ENCODE measurements around the gene CISH.

The CISH gene

DNA sequence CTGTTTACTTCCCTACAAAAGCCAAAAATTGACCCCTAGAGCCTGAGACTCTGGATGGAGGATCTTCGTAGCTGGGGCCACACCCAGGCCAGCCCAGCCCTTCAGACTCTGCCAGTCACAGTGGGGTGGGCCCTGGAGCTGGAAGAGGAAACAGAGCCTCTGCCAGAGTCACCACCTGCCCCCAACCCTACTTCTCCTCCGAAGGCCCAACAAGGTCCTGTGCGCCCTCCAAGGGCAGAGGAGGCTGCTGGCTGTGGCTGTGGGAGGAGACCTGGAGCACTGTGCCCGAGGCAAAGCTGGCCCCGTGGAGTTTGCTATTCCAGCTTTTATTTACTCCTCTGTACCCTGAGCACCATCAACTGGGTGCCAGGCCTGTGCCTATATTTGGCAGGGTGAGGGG is 19.0 kb downstream of the CISH start:
- no peak for DNase-seq

- DNase-seq, result no peak
Measured at GRCh38 chr3:50591196-50591741, 20.3 kb downstream of the CISH start.

GRCh38 chr3:50588759-50589433 is 22.7 kb downstream of the CISH start:
- no peak for DNase-seq

DNA sequence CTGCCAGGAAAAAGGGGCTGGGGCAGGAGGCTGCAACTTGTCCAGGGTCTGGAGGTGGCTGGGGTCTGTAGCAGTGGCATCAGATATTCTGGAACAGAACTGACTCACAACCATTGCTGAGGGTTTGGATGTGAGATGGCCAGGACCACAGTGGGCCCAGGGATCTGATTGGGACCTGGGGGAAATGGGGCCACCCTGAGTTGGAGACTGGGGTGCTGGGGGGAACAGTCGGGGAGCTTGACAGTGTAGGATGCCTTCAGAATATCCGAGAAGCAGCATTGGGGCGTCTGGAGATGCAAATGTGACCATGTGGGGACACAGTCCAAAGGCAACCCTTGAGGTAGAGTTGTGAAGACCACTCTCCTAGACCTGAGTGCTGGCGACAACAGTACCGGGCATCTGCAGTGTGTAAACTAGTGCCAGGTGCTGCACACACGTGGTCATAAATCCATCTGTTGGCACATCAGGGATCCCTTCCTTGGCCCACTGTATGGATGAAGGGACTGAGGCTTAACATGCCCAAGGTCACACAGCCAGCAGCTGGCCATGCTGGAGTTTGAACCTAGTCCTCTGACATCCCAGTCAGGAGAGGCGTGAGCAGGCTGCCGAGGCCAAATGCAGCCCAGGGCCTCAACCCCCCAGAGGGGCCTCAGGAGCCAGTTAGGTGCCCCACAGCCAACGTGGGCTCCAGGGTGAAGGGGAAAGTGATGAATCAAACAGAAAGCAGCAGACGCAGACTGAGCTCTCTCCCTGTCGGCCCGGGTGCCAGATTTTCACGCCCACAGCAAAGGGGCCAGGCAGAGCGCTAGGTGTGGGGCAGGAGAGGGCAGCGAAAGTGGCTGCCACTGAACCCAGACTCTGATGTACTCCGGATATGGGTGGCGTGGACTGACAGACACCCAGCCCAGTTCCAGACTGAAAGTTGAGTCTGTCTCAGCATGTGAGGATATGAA is 23.5 kb downstream of the CISH start:
- no peak for DNase-seq

GRCh38 chr3:50587373-50587772 is 24.2 kb downstream of the CISH start:
- DNase-seq, result no peak

GRCh38 chr3:50586763-50587070 is 24.9 kb downstream of the CISH start:
- no peak for DNase-seq

GRCh38 chr3:50585919-50586762 is 25.4 kb downstream of the CISH start:
- DNase-seq, result no peak

GRCh38 chr3:50584391-50584790 is 27.2 kb downstream of the CISH start:
- no peak for DNase-seq

GRCh38 chr3:50583897-50584296 is 27.7 kb downstream of the CISH start:
- peak; percentile 25 for DNase-seq

DNA sequence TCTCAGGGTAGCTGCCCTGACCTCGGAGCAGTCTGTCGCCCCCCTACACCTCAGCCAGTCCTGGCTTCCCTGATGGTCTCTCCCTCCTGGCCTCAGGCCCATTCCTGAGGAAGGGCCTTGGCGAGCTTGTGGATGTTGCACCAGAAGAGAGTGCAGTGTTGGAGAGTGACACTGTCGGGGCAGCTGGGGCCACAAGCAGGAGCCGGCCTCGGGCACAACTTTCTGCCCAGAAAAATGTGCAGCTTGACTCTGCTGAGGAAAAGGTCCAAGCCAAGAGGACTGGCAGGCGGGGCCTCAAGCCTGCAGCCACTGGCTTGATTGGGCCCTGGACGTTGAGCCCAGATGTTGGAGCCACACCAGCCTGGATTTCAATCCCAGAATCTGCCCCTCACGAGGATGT is 29.5 kb downstream of the CISH start:
- DNase-seq, result no peak

- no peak for DNase-seq
Measured at GRCh38 chr3:50581459-50581842, 30.1 kb downstream of the CISH start.

GRCh38 chr3:50580683-50581458 is 30.7 kb downstream of the CISH start:
- no peak for DNase-seq

DNA sequence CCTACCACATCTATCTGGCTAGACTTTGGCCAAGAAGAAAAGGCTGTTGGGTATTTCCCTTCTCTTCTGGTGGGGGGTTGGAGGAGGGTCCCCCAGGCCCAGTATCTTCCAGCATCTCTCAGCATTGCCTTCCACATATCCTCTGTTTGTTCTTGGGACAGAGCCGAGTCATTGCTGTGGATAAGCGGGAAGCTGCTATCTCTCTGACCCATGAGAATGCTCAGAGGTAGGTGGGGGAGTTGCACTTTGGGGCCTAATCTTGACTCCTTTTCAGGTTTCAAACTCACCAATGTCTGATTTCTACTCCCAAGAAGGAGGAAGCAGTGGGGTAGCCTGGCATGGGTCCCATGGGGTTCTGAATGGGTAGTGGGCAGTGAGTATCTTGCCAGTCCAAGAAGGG is 34.2 kb downstream of the CISH start:
- no peak for DNase-seq

DNA sequence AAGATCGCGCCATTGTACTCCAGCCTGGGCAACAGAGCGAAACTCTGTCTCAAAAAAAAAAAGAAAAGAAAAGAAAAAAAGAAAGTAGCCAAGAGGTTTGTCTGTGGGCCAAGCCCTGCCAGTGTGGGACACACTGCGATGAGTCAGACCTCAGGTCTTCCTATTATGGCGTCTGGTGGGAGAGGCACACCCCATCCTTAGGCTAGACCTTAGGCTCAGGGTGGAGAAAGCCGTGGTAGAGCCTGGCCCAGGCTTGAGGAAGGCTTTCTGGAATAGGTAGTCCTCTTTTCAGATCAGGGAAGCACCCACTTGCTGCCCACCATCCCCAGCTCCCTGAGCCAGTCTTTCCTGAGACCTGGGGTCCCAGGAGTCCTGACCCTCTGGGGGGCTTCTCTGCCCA is 36.2 kb downstream of the CISH start:
- no peak for DNase-seq

GRCh38 chr3:50574444-50574831 is 37.1 kb downstream of the CISH start:
- no peak for DNase-seq

DNA sequence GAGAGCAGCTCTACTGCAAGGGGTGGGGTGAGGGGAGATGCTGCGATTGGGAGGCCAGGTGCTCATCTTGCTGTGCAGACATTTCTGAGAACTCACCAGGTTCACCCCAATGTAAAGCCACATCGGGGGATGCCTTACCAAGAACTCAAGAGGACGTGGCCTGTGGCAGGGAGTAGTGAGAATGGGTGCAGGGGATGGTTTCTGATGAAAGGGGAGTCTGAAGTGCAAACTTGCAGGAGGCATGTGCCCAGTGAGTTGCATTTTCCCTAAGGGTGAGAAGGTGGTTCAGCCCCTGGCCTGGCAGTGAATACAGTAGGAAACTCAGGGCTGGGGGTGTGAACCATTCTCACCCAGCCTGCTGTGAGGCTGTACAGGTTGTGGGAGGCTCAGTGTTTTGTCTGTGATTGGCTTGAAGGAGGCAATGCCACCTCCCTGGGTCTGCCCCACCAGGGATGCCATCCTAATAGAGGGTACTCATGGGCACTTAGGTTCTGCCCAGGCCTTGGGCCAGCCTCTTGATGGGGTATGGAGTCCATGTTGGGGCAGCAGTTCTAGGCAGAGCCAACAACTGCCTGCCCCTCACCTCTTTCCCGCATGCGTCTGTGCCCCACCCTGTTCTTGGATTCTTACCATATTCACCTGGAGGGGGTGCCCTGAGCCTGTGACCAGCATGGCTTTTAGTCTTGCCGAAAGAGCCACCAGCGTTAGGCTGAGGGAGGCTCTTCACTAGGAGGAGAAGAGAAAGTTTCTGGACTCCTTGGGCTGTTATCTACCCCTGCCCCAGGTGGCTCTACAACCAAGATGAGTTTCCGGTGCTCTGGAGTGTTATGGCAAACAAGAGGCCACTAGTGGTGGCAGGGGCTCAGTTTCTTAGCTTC is 37.8 kb downstream of the CISH start:
- DNase-seq, result no peak

DNA sequence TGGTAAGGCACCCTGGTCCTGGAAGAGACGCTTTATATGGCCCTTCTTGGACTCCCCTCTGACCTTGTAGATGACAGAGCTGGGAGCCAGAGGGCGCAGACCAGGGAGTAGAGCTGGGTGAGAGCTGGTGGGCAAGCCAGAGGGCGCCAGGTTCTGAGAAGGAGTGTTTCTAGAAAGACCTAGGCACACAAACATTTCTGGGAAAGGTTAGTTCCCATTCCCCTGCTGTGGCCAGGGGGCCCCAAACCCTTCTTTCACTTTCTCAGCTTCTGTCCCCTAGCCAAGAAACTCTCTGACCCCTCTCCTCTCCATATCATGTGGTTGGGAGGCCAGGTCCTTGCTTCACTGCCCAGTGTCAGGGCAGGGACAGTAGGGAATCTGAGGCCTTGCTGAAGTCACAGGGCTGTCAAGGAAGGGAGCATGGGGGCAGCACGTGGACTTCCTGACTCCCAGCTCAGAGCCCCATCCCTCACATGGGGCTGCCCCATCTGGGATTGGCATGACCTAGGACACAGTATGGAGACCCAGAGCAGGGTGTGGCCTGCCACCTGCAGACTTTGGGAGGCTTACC is 38.7 kb downstream of the CISH start:
- no peak for DNase-seq

DNA sequence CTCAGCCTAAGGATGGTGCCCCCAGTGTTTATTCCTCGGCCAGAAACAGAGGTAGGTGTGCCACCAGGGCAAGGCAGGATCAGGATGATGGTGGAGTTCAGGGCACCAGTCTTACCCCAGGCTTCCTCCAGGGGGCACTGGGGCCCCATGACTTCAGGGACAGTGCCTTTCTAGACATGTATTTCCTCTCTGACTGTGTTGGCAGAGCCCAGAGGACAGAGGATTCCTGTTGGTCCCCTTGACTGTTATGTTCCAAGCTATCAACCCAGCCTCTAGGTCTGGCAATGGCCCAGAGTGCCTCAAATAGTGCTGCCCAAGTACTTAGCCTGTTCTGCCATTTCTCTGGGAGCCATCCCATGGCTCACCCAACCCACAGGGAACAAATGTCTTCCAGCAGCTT is 39.4 kb downstream of the CISH start:
- no peak for DNase-seq

- DNase-seq, result no peak
Measured at GRCh38 chr3:50571486-50571885, 40.1 kb downstream of the CISH start.

DNA sequence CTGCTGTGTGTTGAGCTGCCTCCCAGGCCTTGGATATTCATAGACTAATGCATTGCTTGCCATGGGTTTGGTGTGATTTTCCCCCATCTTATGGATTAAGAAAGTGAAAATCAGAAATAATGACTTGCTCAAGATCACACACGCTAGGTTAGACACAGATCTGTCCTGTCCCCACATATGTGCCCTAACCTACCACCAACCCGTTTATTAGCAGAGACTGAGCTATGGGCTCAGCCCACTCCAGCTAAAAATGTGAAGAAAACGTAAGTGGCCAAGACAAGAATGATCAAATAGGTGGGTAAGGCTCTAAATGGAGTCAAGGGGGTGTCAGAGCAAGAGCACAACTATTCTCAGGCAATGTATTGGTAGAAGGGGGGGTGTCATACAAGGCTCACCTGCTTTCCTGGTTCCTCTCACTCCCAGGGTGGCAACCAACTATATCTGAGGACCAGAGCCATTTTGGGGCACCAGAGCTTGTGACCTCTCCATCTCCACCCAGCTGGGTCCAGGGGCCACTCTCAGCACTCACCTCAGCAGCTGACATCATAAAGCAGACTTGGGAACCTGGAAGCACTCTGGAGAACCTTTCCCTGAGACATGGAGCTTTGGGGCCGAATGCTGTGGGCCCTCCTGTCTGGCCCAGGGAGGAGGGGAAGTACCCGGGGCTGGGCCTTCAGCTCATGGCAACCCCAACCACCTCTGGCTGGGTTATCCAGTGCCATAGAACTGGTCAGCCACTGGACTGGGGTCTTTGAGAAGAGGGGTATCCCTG is 40.9 kb downstream of the CISH start:
- DNase-seq, result no peak

All from DMS79 (cell line).